ENCODE data around the gene TTC33.

GRCh38 chr5:40685976-40686486 lies 69.7 kb downstream of the TTC33 start:
- TF ChIP-seq CTCF (IDR thresholded peaks at IDR 0.05), result no peak
- no peak for TF ChIP-seq REST (IDR thresholded peaks at IDR 0.05; ENCODE audit: insufficient read depth in 1 of 2, low read depth in 2 of 2, low read length in 1 of 2)
- TF ChIP-seq POLR2AphosphoS5 (IDR thresholded peaks at IDR 0.05; ENCODE audit: low read depth, low read length), result no peak
- no peak for TF ChIP-seq TCF7L2 (IDR thresholded peaks at IDR 0.05; ENCODE audit: low read depth, low read length)
